Measurements from ENCODE around the gene ERVV-1.
"Not testable (repeated sequence)": the region's sequence is repeated elsewhere in the genome, so short reads cannot be mapped to it uniquely, and the experiment has no call there.

The ERVV-1 gene

GRCh38 chr19:53013621-53014020 is at the start of gene ERVV-1:
Gene ERVV-1 (plus strand): TSS chr19:53013921. CDS start chr19:53014091, 170 bp downstream.
- DNase-seq: no peak

GRCh38 chr19:52967772-52968171 is 45.9 kb upstream of the ERVV-1 start:
- DNase-seq: no peak

- DNase-seq: no peak
Measured at GRCh38 chr19:52981329-52981728, 32.4 kb upstream of the ERVV-1 start.

- not testable (repeated sequence) for DNase-seq
Measured at GRCh38 chr19:52983167-52983566, 30.6 kb upstream of the ERVV-1 start.

GRCh38 chr19:52987221-52987620 is 26.5 kb upstream of the ERVV-1 start:
- DNase-seq: no peak

- DNase-seq: no peak
Measured at GRCh38 chr19:52988506-52988905, 25.2 kb upstream of the ERVV-1 start.

- no peak for DNase-seq
Measured at GRCh38 chr19:52990759-52991418, 22.8 kb upstream of the ERVV-1 start.

- DNase-seq: no peak
Measured at GRCh38 chr19:52991484-52991883, 22.2 kb upstream of the ERVV-1 start.

GRCh38 chr19:52992109-52993004 is 21.4 kb upstream of the ERVV-1 start:
- DNase-seq: no peak

GRCh38 chr19:52993342-52994178 is 20.2 kb upstream of the ERVV-1 start:
- peak; percentile 85 for DNase-seq

GRCh38 chr19:52995711-52996110 is 18.0 kb upstream of the ERVV-1 start:
- DNase-seq: no peak

- DNase-seq: no peak
Measured at GRCh38 chr19:52997975-52998374, 15.7 kb upstream of the ERVV-1 start.

- DNase-seq: no peak
Measured at GRCh38 chr19:53002479-53002878, 11.2 kb upstream of the ERVV-1 start.

GRCh38 chr19:53004242-53004641 is 9.5 kb upstream of the ERVV-1 start:
- no peak for DNase-seq

GRCh38 chr19:53007200-53007599 is 6.5 kb upstream of the ERVV-1 start:
- no peak for DNase-seq

- no peak for DNase-seq
Measured at GRCh38 chr19:53007606-53008005, 6.1 kb upstream of the ERVV-1 start.

- no peak for DNase-seq
Measured at GRCh38 chr19:53008061-53008778, 5.5 kb upstream of the ERVV-1 start.

- DNase-seq: no peak
Measured at GRCh38 chr19:53010494-53010893, 3.2 kb upstream of the ERVV-1 start.

GRCh38 chr19:53012006-53012405 is 1.7 kb upstream of the ERVV-1 start:
- DNase-seq: no peak

GRCh38 chr19:53015159-53015558 is 1.4 kb downstream of the ERVV-1 start:
- no peak for DNase-seq

- no peak for DNase-seq
Measured at GRCh38 chr19:53015730-53016129, 2.0 kb downstream of the ERVV-1 start.

- no peak for DNase-seq
Measured at GRCh38 chr19:53019684-53020083, 6.0 kb downstream of the ERVV-1 start.

- not testable (repeated sequence) for DNase-seq
Measured at GRCh38 chr19:53028306-53028705, 14.6 kb downstream of the ERVV-1 start.
